HepG2 (cell line): Measurements from ENCODE around the gene DHRS12.

Experiments
- AHR ChIP-seq: IDR thresholded peaks from 2 replicates; pipeline ENCODE4 v1.6.1; 2018; ENCODE audit warnings: missing genetic modification reagents, missing compliant biosample characterization
- BRF2 ChIP-seq: sonication (generic); formaldehyde crosslinking; IDR thresholded peaks from 2 replicates; pipeline ENCODE4 v1.8.1; 2022; ENCODE audit warnings: mild to moderate bottlenecking, missing genetic modification reagents
- GTF2F1 ChIP-seq: fragments of 150-350 bp; IDR thresholded peaks from 2 replicates; pipeline ENCODE4 v1.6.1; 2014; ENCODE audit warnings: low read length
- HMG20B ChIP-seq: conservative IDR thresholded peaks from 2 replicates; pipeline ENCODE4 v1.6.1; 2016; ENCODE audit warnings: missing genetic modification reagents, missing compliant biosample characterization
- NFATC3 ChIP-seq: sonication (generic); formaldehyde crosslinking; IDR thresholded peaks from 2 replicates; pipeline ENCODE4 v1.5.1; 2020; ENCODE audit warnings: mild to moderate bottlenecking, missing genetic modification reagents
- POLR2A ChIP-seq, 2 experiments: IDR thresholded peaks; 2 replicates each; pipeline ENCODE4 v1.6.1; 2011; ENCODE audit warnings: low read depth in 2 of 2, low read length in 2 of 2, mild to moderate bottlenecking in 1 of 2, moderate library complexity in 1 of 2; ENCODE audit not compliant: insufficient read depth in 1 of 2
- RFX5 ChIP-seq: IDR thresholded peaks from 2 replicates; pipeline ENCODE4 v1.6.1; 2011; ENCODE audit warnings: low read depth, low read length, improper control_type of control experiment
- RNF219 ChIP-seq: sonication (generic); formaldehyde crosslinking; IDR thresholded peaks from 2 replicates; pipeline ENCODE4 v1.5.0; 2020; ENCODE audit warnings: mild to moderate bottlenecking, missing genetic modification reagents
- SMARCC2 ChIP-seq: fragments of 450-650 bp; IDR thresholded peaks from 2 replicates; pipeline ENCODE4 v1.6.1; 2017; ENCODE audit warnings: antibody characterized with exemption, mild to moderate bottlenecking
- SUZ12 ChIP-seq: fragments of 150-350 bp; IDR thresholded peaks from 2 replicates; pipeline ENCODE4 v1.6.1; 2014; ENCODE audit warnings: low read depth, low read length
- ZNF333 ChIP-seq: sonication (generic); formaldehyde crosslinking; IDR thresholded peaks from 2 replicates; pipeline ENCODE4 v1.4.0; 2020; ENCODE audit warnings: mild to moderate bottlenecking, missing genetic modification reagents, borderline replicate concordance
- ZNF362 ChIP-seq: sonication (generic); formaldehyde crosslinking; IDR thresholded peaks from 2 replicates; pipeline ENCODE4 v1.4.0; 2020; ENCODE audit warnings: missing genetic modification reagents, mild to moderate bottlenecking, borderline replicate concordance
- ZNF674 ChIP-seq: sonication (generic); formaldehyde crosslinking; IDR thresholded peaks from 2 replicates; pipeline ENCODE4 v1.5.0; 2020; ENCODE audit warnings: low read depth, mild to moderate bottlenecking, missing genetic modification reagents

- TF ChIP-seq ZNF333 (CRISPR knock-in tag) (no peak), POLR2A (IDR thresholded peaks at IDR 0.05; ENCODE audit: insufficient read depth in 1 of 2, low read depth in 2 of 2, low read length in 2 of 2) (no peak), RNF219 (CRISPR knock-in tag) (no peak), SUZ12 (no peak), ZNF674 (CRISPR knock-in tag) (no peak), RFX5 (no peak), SMARCC2 (no peak), ZNF362 (CRISPR knock-in tag) (no peak), NFATC3 (CRISPR knock-in tag) (no peak), AHR (CRISPR knock-in tag) (no peak), HMG20B (CRISPR knock-in tag) (no peak), BRF2 (CRISPR knock-in tag) (no peak), GTF2F1 (no peak)
Measured at GRCh38 chr13:51805925-51806324, 2.0 kb upstream of the DHRS12 start.
